K562 (cell line): ENCODE measurements around the gene ERC2. TPM values are rescaled to one million over a fixed set of nuclear protein-coding genes. Genes with fewer than 3 reads are reported as not detected.

Source experiments
- ATAC-seq: fragments of 200-7000 bp; cut with Tn5 transposase; 3 replicates; pipeline ENCODE4 v1.9.1; 2020; ENCODE audit warnings: moderate library complexity
- BruUV-seq: library from RNA; stranded (reverse); fragments of 400-500 nt; replicated peaks from 2 replicates; lab custom pipeline; 2021; lab: Mats Ljungman, UMichigan
- CTCF ChIA-PET: fragments of 300-600 bp; formaldehyde crosslinking; extraction: SDS; loops from one replicate; lab custom pipeline; 2021; ENCODE audit warnings: low intra/inter-chr PET ratio; lab: Yijun Ruan, JAX
- POLR2A ChIA-PET: fragments of 300-600, 350-650 bp; sonication (Branson Sonifier 250); formaldehyde crosslinking; extraction: SDS; loops from one replicate; lab custom pipeline; 2021; ENCODE audit warnings: antibody characterized with exemption, inconsistent platforms; lab: Yijun Ruan, JAX
- DNase-seq, 4 experiments: peaks; one replicate each; pipeline versions ENCODE4 v3.0.0 to v3.0.0-alpha.2; 2011 to 2018; ENCODE audit warnings: low spot score in 3 of 4, mixed read lengths in 3 of 4; ENCODE audit errors: extremely low read depth in 1 of 4
- FAIRE-seq: peaks from 2 replicates; lab custom pipeline; 2011; peaks lifted over from hg19 to GRCh38; lab: Jason Lieb, UNC
- H2AFZ ChIP-seq: 2 replicates; pipeline ENCODE4 v1.6.0; 2011; ENCODE audit warnings: low read depth, low read length, control low read depth, inconsistent platforms
- H3K27ac ChIP-seq: fragments of 200-600 bp; 3 replicates; pipeline ENCODE4 v1.8.0; 2011; ENCODE audit warnings: low read depth, mild to moderate bottlenecking, control low read depth, inconsistent platforms, low read length, moderate library complexity, mixed read lengths; ENCODE audit errors: extremely low read depth
- H3K27me3 ChIP-seq, 2 experiments: fragments of 300-600 bp in 1 of 2; 2 replicates in 1 of 2; 3 replicates in 1 of 2; pipeline versions ENCODE4 v1.6.0 to v1.8.0; 2011; ENCODE audit warnings: inconsistent platforms in 2 of 2, low read length in 2 of 2, mild to moderate bottlenecking in 1 of 2, mixed read lengths in 1 of 2, moderate library complexity in 1 of 2; ENCODE audit not compliant: control insufficient read depth in 2 of 2, insufficient read depth in 2 of 2
- H3K36me3 ChIP-seq: fragments of 300-600 bp; 3 replicates; pipeline ENCODE4 v1.8.0; 2011; ENCODE audit warnings: mild to moderate bottlenecking, low read length, inconsistent platforms; ENCODE audit not compliant: control insufficient read depth, insufficient read depth
- H3K4me1 ChIP-seq, 2 experiments: fragments of 200-600 bp in 1 of 2; replicated peaks in 1 of 2; 2 replicates in 1 of 2; 3 replicates in 1 of 2; pipeline versions ENCODE4 v1.5.1 to v1.8.0; 2011; ENCODE audit warnings: inconsistent platforms in 2 of 2, low read length in 2 of 2, mild to moderate bottlenecking in 1 of 2, mixed read lengths in 1 of 2, moderate library complexity in 1 of 2; ENCODE audit not compliant: control insufficient read depth in 2 of 2, insufficient read depth in 2 of 2
- H3K4me2 ChIP-seq: 2 replicates; pipeline ENCODE4 v1.6.1; 2011; ENCODE audit warnings: low read length, control low read depth, inconsistent platforms, mixed read lengths; ENCODE audit not compliant: insufficient read depth
- H3K4me3 ChIP-seq: fragments of 200-600 bp; sonication (generic), shearing (Covaris generic); 2 replicates; pipeline ENCODE4 v1.5.1; 2016; ENCODE audit warnings: control low read depth, inconsistent platforms
- H3K79me2 ChIP-seq: fragments of 200-600 bp; 3 replicates; pipeline ENCODE4 v1.8.0; 2011; ENCODE audit warnings: low read length, inconsistent platforms; ENCODE audit not compliant: control insufficient read depth, insufficient read depth
- H3K9ac ChIP-seq, 2 experiments: 2 replicates each; pipeline versions ENCODE4 v1.6.0 to v1.6.1; 2011; ENCODE audit warnings: low read depth in 2 of 2, low read length in 2 of 2, control low read depth in 1 of 2, inconsistent platforms in 1 of 2, mild to moderate bottlenecking in 1 of 2, mixed read lengths in 1 of 2; ENCODE audit not compliant: insufficient read depth in 1 of 2
- H3K9me1 ChIP-seq: one replicate; pipeline ENCODE4 v1.6.0; 2011; ENCODE audit warnings: inconsistent platforms, mild to moderate bottlenecking, low read length, moderate library complexity; ENCODE audit not compliant: control insufficient read depth, insufficient read depth
- H3K9me3 ChIP-seq: replicated peaks from 2 replicates; pipeline ENCODE4 v1.5.1; 2011; ENCODE audit warnings: low read depth, low read length, inconsistent platforms; ENCODE audit not compliant: control insufficient read depth, insufficient read depth
- H4K20me1 ChIP-seq: replicated peaks from 2 replicates; pipeline ENCODE4 v1.6.1; 2011; ENCODE audit warnings: low read length, inconsistent platforms, mixed read lengths; ENCODE audit not compliant: control insufficient read depth, insufficient read depth
- BRF1 ChIP-seq: IDR thresholded peaks from 3 replicates; pipeline ENCODE4 v1.6.1; 2011; ENCODE audit warnings: borderline replicate concordance, mild to moderate bottlenecking; ENCODE audit not compliant: insufficient read length; ENCODE audit errors: extremely low read depth
- FOXA3 ChIP-seq, 2 experiments: fragments of 450-650 bp in 1 of 2; sonication (generic) in 1 of 2; formaldehyde crosslinking; IDR thresholded peaks in 1 of 2; conservative IDR thresholded peaks in 1 of 2; 2 replicates each; pipeline versions ENCODE4 v1.4.0 to v1.8.0; 2020 to 2022; ENCODE audit warnings: mild to moderate bottlenecking in 2 of 2, missing genetic modification reagents in 1 of 2
- GABPB2 ChIP-seq: fragments of 250-450 bp; sonication (Bioruptor Pico); conservative IDR thresholded peaks from 2 replicates; pipeline ENCODE4 v1.5.1; 2021; ENCODE audit warnings: mild to moderate bottlenecking
- GTF2A2 ChIP-seq: IDR thresholded peaks from 2 replicates; pipeline ENCODE4 v1.6.1; 2016; ENCODE audit warnings: mild to moderate bottlenecking, missing genetic modification characterization, missing compliant biosample characterization
- KLF16 ChIP-seq: IDR thresholded peaks from 2 replicates; pipeline ENCODE4 v1.6.1; 2016; ENCODE audit warnings: antibody characterized with exemption
- MITF ChIP-seq: IDR thresholded peaks from 2 replicates; pipeline ENCODE4 v1.6.1; 2014; ENCODE audit warnings: antibody characterized with exemption
- NR1H2 ChIP-seq: sonication (generic); formaldehyde crosslinking; IDR thresholded peaks from 2 replicates; pipeline ENCODE4 v1.4.0; 2020; ENCODE audit warnings: mild to moderate bottlenecking, missing genetic modification reagents
- PURB ChIP-seq: sonication (generic); formaldehyde crosslinking; IDR thresholded peaks from 2 replicates; pipeline ENCODE4 v1.9.0; 2021; ENCODE audit warnings: low read depth, mild to moderate bottlenecking, missing genetic modification reagents
- SPI1 ChIP-seq: IDR thresholded peaks from 2 replicates; pipeline ENCODE4 v1.6.1; 2011; ENCODE audit warnings: low read depth, low read length, control low read depth, borderline replicate concordance
- ZBTB8A ChIP-seq: fragments of 450-650 bp; IDR thresholded peaks from 2 replicates; pipeline ENCODE4 v1.6.1; 2018; ENCODE audit warnings: mild to moderate bottlenecking, moderate library complexity; ENCODE audit not compliant: partially characterized antibody
- ZEB2 ChIP-seq: fragments of 450-650 bp; IDR thresholded peaks from 2 replicates; pipeline ENCODE4 v1.6.1; 2016
- ZNF280B ChIP-seq: fragments of 250-450 bp; sonication (Bioruptor Pico); IDR thresholded peaks from 2 replicates; pipeline ENCODE4 v1.5.1; 2021; ENCODE audit warnings: mild to moderate bottlenecking
- ZNF76 ChIP-seq: fragments of 250-450 bp; sonication (Bioruptor Pico); IDR thresholded peaks from 2 replicates; pipeline ENCODE4 v1.4.0; 2020; ENCODE audit warnings: mild to moderate bottlenecking, moderate library complexity, borderline replicate concordance
- WGBS: fragments of 100-300 bp; shearing (Covaris generic); methylation state at CpG from one replicate; pipeline ENCODE4 v1.1.6; 2016; ENCODE audit warnings: low coverage, mixed read lengths; ENCODE audit not compliant: insufficient coverage; ENCODE audit errors: missing lambda C conversion rate; 5-methylcytosine and 5-hydroxymethylcytosine counted together
- in situ Hi-C: fragments of 300-500 bp; cut with MboI; formaldehyde crosslinking; loops from 4 replicates; pipeline ENCODE4 v1.15.0; 2018; ENCODE audit warnings: inconsistent platforms, mixed read lengths
- intact Hi-C: fragments of 100-400 bp; cut with micrococcal nuclease; formaldehyde crosslinking; loops from 2 replicates; pipeline ENCODE4 v1.14.2; 2022
- polyA plus RNA-seq, 8 experiments: library from polyadenylated mRNA; depleted of rRNA in 4 of 8; stranded (reverse) in 5 of 8; unstranded in 3 of 8; fragments of >200 nt; fragmentation: Nextera tagmentation in 2 of 8; fragmentation: Illumina TruSeq in 1 of 8; extraction: Ambion mirVana in 2 of 8; extraction: Trizol in 1 of 8; gene quantifications; 2 replicates each; pipeline versions ENCODE4 v1.2.1 to v1.2.3, GENCODE V29; 2011 to 2014; ENCODE audit warnings: inconsistent platforms in 1 of 8, missing spikeins in 1 of 8
- total RNA-seq, 7 experiments: library from RNA; depleted of rRNA in 6 of 7; stranded (reverse); fragments of >200 nt in 6 of 7; fragmentation: Illumina TruSeq in 2 of 7; extraction: Trizol in 2 of 7; gene quantifications; 2 replicates each; pipeline versions ENCODE4 v1.2.1 to v1.2.3, GENCODE V29; 2011 to 2021; ENCODE audit warnings: low replicate concordance in 1 of 7

Gene ERC2
- total and polyA plus RNA-seq, 9 of the 15 experiments (the other 6 are each of a cell fraction or from before 2014, with no cell fraction given) = 0.04 to 0.18 (median 0.07) TPM; not detected in 2

GRCh38 chr3:56054844-56055243 lies 413.4 kb downstream of the ERC2 start:
- CTCF ChIA-PET = no interaction called here
- Histone ChIP-seq H3K79me2 (no peaks in the 10 kb centered on the region), H3K9me1 (no peaks in the 10 kb centered on the region), H3K4me3 (no peak overlapping the region), H3K27me3 (no peaks in the 10 kb centered on the region), H3K4me1 (no peaks in the 10 kb centered on the region), H4K20me1 (no peaks in the 10 kb centered on the region), H3K4me2 (no peak overlapping the region), H3K36me3 (no peaks in the 10 kb centered on the region), H3K27ac (no peak overlapping the region), H3K9me3 (no peaks in the 10 kb centered on the region), H3K9ac (no peak overlapping the region), H2AFZ (no peak overlapping the region)
- 0% methylated on average over 10 of the region's 10 CpGs for WGBS
- no peak for ATAC-seq
- BruUV-seq = no TSS peak
- TF ChIP-seq FOXA3 (CRISPR knock-in tag; conservative IDR thresholded peaks at IDR 0.05 in 1 of 2, IDR thresholded peaks at IDR 0.05 in 1 of 2) = no peak
- TF ChIP-seq GTF2A2 (tag) = no peak
- no peak for TF ChIP-seq SPI1
- TF ChIP-seq ZNF280B (CRISPR knock-in tag) = no peak
- no peak for TF ChIP-seq GABPB2 (CRISPR knock-in tag)
- no peak for TF ChIP-seq NR1H2 (CRISPR knock-in tag)
- TF ChIP-seq ZEB2 = no peak
- no peak for TF ChIP-seq ZBTB8A
- TF ChIP-seq BRF1 = no peak
- no peak for TF ChIP-seq PURB (CRISPR knock-in tag)
- no peak for TF ChIP-seq KLF16
- no peak for TF ChIP-seq MITF
- no peak for TF ChIP-seq ZNF76 (CRISPR knock-in tag)
- in situ Hi-C loops = no loop called here
- intact Hi-C loops = no loop called here
- POLR2A ChIA-PET = no interaction called here
- no peak for FAIRE-seq
- no peak for DNase-seq
